Stimulated activated CD4-positive, alpha-beta T cell treated with anti-CD3 and anti-CD28 coated beads, Interleukin-4, amount 100 ng/mL, for 24 hours (primary cell): ENCODE measurements around the gene ABHD17C.

ENCODE experiments used
- DNase-seq: peaks from one replicate; pipeline ENCODE4 v3.0.0-alpha.2; 2020

Gene ABHD17C

GRCh38 chr15:80769153-80769828 is 74.2 kb downstream of the ABHD17C start:
- DNase-seq: no peak

- DNase-seq: no peak
Measured at GRCh38 chr15:80769829-80770705, 75.0 kb downstream of the ABHD17C start.

GRCh38 chr15:80773122-80773551 is 78.0 kb downstream of the ABHD17C start:
- no peak for DNase-seq

- DNase-seq: no peak
Measured at GRCh38 chr15:80773792-80774352, 78.8 kb downstream of the ABHD17C start.

- no peak for DNase-seq
Measured at GRCh38 chr15:80774486-80774885, 79.4 kb downstream of the ABHD17C start.

GRCh38 chr15:80775338-80775737 is 80.2 kb downstream of the ABHD17C start:
- no peak for DNase-seq

GRCh38 chr15:80776420-80777045 is 81.4 kb downstream of the ABHD17C start:
- DNase-seq: peak; percentile 74

- DNase-seq: no peak
Measured at GRCh38 chr15:80777137-80777536, 82.0 kb downstream of the ABHD17C start.

GRCh38 chr15:80777826-80778620 is 82.9 kb downstream of the ABHD17C start:
- no peak for DNase-seq

GRCh38 chr15:80778621-80778963 is 83.5 kb downstream of the ABHD17C start:
- no peak for DNase-seq

- peak; percentile 44 for DNase-seq
Measured at GRCh38 chr15:80778964-80779657, 84.0 kb downstream of the ABHD17C start, which contains the start of gene CEMIP. CEMIP (plus strand) TSS chr15:80779370; CDS start chr15:80873880, 94,510 bp downstream.

GRCh38 chr15:80779658-80780415 is 84.7 kb downstream of the ABHD17C start:
- DNase-seq: no peak

GRCh38 chr15:80780416-80781221 is 85.5 kb downstream of the ABHD17C start:
- DNase-seq: no peak

GRCh38 chr15:80783260-80783659 is 88.2 kb downstream of the ABHD17C start:
- DNase-seq: no peak

- DNase-seq: no peak
Measured at GRCh38 chr15:80785335-80785734, 90.2 kb downstream of the ABHD17C start.

GRCh38 chr15:80785811-80786354 is 90.8 kb downstream of the ABHD17C start:
- no peak for DNase-seq

- no peak for DNase-seq
Measured at GRCh38 chr15:80787316-80787715, 92.2 kb downstream of the ABHD17C start.

- no peak for DNase-seq
Measured at GRCh38 chr15:80788536-80788935, 93.4 kb downstream of the ABHD17C start.

GRCh38 chr15:80789296-80789695 is 94.2 kb downstream of the ABHD17C start:
- no peak for DNase-seq

GRCh38 chr15:80789796-80790195 is 94.7 kb downstream of the ABHD17C start:
- DNase-seq: no peak
